Fibroblast of lung (primary cell): ENCODE measurements around the gene TESMIN. TPM values are rescaled to one million over a fixed set of nuclear protein-coding genes. Genes with fewer than 3 reads are reported as not detected.

Experiments
- DNase-seq, 2 donors: peaks; one replicate each; pipeline versions ENCODE4 v3.0.0 to v3.0.0-alpha.2; 2010; ENCODE audit warnings: low read depth in 2 of 2
- H2AFZ ChIP-seq: 2 replicates; pipeline ENCODE4 v1.5.1; 2012; ENCODE audit warnings: low read length, control low read depth, inconsistent platforms
- H3K27ac ChIP-seq: 2 replicates; pipeline ENCODE4 v1.5.1; 2011; ENCODE audit warnings: low read length, control low read depth; ENCODE audit not compliant: insufficient read depth
- H3K27me3 ChIP-seq: 2 replicates; pipeline ENCODE4 v1.5.1; 2011; ENCODE audit warnings: mild to moderate bottlenecking, low read length; ENCODE audit not compliant: control insufficient read depth, insufficient read depth
- H3K36me3 ChIP-seq: 2 replicates; pipeline ENCODE4 v1.5.1; 2011; ENCODE audit warnings: low read length; ENCODE audit not compliant: control insufficient read depth, insufficient read depth
- H3K4me1 ChIP-seq: 2 replicates; pipeline ENCODE4 v1.5.1; 2011; ENCODE audit warnings: low read length; ENCODE audit not compliant: control insufficient read depth, insufficient read depth; ENCODE audit errors: extremely low read depth
- H3K4me2 ChIP-seq: 2 replicates; pipeline ENCODE4 v1.5.1; 2011; ENCODE audit warnings: low read length, control low read depth; ENCODE audit not compliant: insufficient read depth; ENCODE audit errors: extremely low read depth
- H3K4me3 ChIP-seq, 4 experiments: fragments of 200-600 bp in 1 of 4; sonication (generic) in 1 of 4; replicated peaks in 1 of 4; 2 replicates each; pipeline ENCODE4 v1.5.1; 2011 to 2016; ENCODE audit warnings: low read length in 4 of 4, low read depth in 3 of 4, mild to moderate bottlenecking in 3 of 4, control low read depth in 2 of 4, inconsistent platforms in 1 of 4, mixed read lengths in 1 of 4; ENCODE audit not compliant: insufficient read depth in 1 of 4; ENCODE audit errors: control extremely low read depth in 1 of 4
- H3K79me2 ChIP-seq: 2 replicates; pipeline ENCODE4 v1.5.1; 2012; ENCODE audit warnings: mild to moderate bottlenecking, low read length, inconsistent platforms; ENCODE audit not compliant: control insufficient read depth, insufficient read depth
- H3K9ac ChIP-seq: 2 replicates; pipeline ENCODE4 v1.5.1; 2011; ENCODE audit warnings: mild to moderate bottlenecking, low read length, control low read depth; ENCODE audit not compliant: insufficient read depth
- H3K9me3 ChIP-seq: 2 replicates; pipeline ENCODE4 v1.5.1; 2012; ENCODE audit warnings: low read depth, low read length; ENCODE audit not compliant: control insufficient read depth, insufficient read depth
- H4K20me1 ChIP-seq: 2 replicates; pipeline ENCODE4 v1.5.1; 2011; ENCODE audit warnings: low read length; ENCODE audit not compliant: control insufficient read depth, insufficient read depth; ENCODE audit errors: extremely low read depth
- CTCF ChIP-seq, 2 donors: IDR thresholded peaks in 1 of 2; conservative IDR thresholded peaks in 1 of 2; 1 replicate in 1 of 2; 2 replicates in 1 of 2; pipeline ENCODE4 v1.5.1; 2011 to 2012; ENCODE audit warnings: low read length in 2 of 2, control low read depth in 1 of 2, inconsistent platforms in 1 of 2, low read depth in 1 of 2, mild to moderate bottlenecking in 1 of 2
- EZH2 ChIP-seq: IDR thresholded peaks from 2 replicates; pipeline ENCODE4 v1.5.1; 2012; ENCODE audit warnings: low read length, control low read depth, mild to moderate bottlenecking; ENCODE audit errors: missing control alignments
- polyA plus RNA-seq, 2 donors: library from polyadenylated mRNA; depleted of rRNA in 1 of 2; stranded (reverse) in 1 of 2; unstranded in 1 of 2; fragments of >200 nt; gene quantifications; 2 replicates each; pipeline ENCODE4 v1.2.1, GENCODE V29; 2011 to 2012; ENCODE audit warnings: missing spikeins in 1 of 2
- total RNA-seq: library from RNA; depleted of rRNA; stranded (reverse); fragments of >200 nt; gene quantifications from 2 replicates; pipeline ENCODE4 v1.2.1, GENCODE V29; 2014

Gene TESMIN
- total and polyA plus RNA-seq, 2 donors (not counting 1 experiment from before 2014, with no cell fraction given) = 0.70 to 2.0 TPM

GRCh38 chr11:68782711-68783110, 31.4 kb upstream of the TESMIN start:
- no peak overlapping the region for H3K9ac ChIP-seq
- TF ChIP-seq CTCF (conservative IDR thresholded peaks at IDR 0.05 in 1 of 2, IDR thresholded peaks at IDR 0.05 in 1 of 2; ENCODE audit: low read depth in 1 of 2, low read length in 2 of 2) (no peak), EZH2 (no peak)
- H3K4me1 ChIP-seq = no peaks in the 10 kb centered on the region
- no peaks in the 10 kb centered on the region for H3K27me3 ChIP-seq
- no peak for DNase-seq
- H3K4me2 ChIP-seq = no peak overlapping the region
- H4K20me1 ChIP-seq = no peaks in the 10 kb centered on the region
- H3K36me3 ChIP-seq = peaks cover 28% of the 10 kb centered on the region
- H2AFZ ChIP-seq = no peak overlapping the region
- H3K79me2 ChIP-seq = no peaks in the 10 kb centered on the region
- no peak overlapping the region for H3K27ac ChIP-seq
- H3K4me3 ChIP-seq = no peak overlapping the region
- H3K9me3 ChIP-seq = no peaks in the 10 kb centered on the region

- Histone ChIP-seq H3K27me3 (no peaks in the 10 kb centered on the region), H3K9me3 (no peaks in the 10 kb centered on the region), H3K36me3 (peaks cover 29% of the 10 kb centered on the region), H3K4me1 (no peaks in the 10 kb centered on the region), H3K27ac (no peak overlapping the region), H3K79me2 (no peaks in the 10 kb centered on the region), H3K4me3 (no peak overlapping the region), H2AFZ (no peak overlapping the region), H3K9ac (no peak overlapping the region), H4K20me1 (no peaks in the 10 kb centered on the region), H3K4me2 (no peak overlapping the region)
- no peak for DNase-seq
- TF ChIP-seq EZH2 = no peak
- TF ChIP-seq CTCF (conservative IDR thresholded peaks at IDR 0.05 in 1 of 2, IDR thresholded peaks at IDR 0.05 in 1 of 2; ENCODE audit: low read depth in 1 of 2, low read length in 2 of 2) = no peak
Observed at GRCh38 chr11:68780829-68781228, 29.5 kb upstream of the TESMIN start.

- Histone ChIP-seq H3K36me3 (peaks cover 29% of the 10 kb centered on the region), H3K9me3 (no peaks in the 10 kb centered on the region)
- no peak for TF ChIP-seq CTCF (conservative IDR thresholded peaks at IDR 0.05 in 1 of 2, IDR thresholded peaks at IDR 0.05 in 1 of 2; ENCODE audit: low read depth in 1 of 2, low read length in 2 of 2)
- no peak for TF ChIP-seq EZH2
Observed at GRCh38 chr11:68778205-68778604, 26.9 kb upstream of the TESMIN start.

More at GRCh38 chr11:68778205-68778604, 26.9 kb upstream of the TESMIN start:
- DNase-seq = no peak
- H3K27me3 ChIP-seq = no peaks in the 10 kb centered on the region
- no peak overlapping the region for H3K9ac ChIP-seq
- no peak overlapping the region for H3K27ac ChIP-seq
- peaks cover 2% of the 10 kb centered on the region for H3K4me1 ChIP-seq
- H3K4me2 ChIP-seq = no peak overlapping the region
- no peaks in the 10 kb centered on the region for H3K79me2 ChIP-seq
- H3K4me3 ChIP-seq = no peak overlapping the region
- no peak overlapping the region for H2AFZ ChIP-seq
- H4K20me1 ChIP-seq = no peaks in the 10 kb centered on the region
